Islet of Langerhans (tissue), 1 donor: ENCODE measurements around the gene SIGLEC14.
"Not testable (repeated sequence)": the region's sequence is repeated elsewhere in the genome, so short reads cannot be mapped to it uniquely, and the experiment has no call there.

ENCODE experiments used
- FAIRE-seq: peaks from one replicate; lab custom pipeline; 2011; peaks lifted over from hg19 to GRCh38; lab: Jason Lieb, UNC

SIGLEC14 gene, protein sequence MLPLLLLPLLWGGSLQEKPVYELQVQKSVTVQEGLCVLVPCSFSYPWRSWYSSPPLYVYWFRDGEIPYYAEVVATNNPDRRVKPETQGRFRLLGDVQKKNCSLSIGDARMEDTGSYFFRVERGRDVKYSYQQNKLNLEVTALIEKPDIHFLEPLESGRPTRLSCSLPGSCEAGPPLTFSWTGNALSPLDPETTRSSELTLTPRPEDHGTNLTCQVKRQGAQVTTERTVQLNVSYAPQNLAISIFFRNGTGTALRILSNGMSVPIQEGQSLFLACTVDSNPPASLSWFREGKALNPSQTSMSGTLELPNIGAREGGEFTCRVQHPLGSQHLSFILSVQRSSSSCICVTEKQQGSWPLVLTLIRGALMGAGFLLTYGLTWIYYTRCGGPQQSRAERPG

GRCh38 chr19:51646730-51647129 lies at the start of gene SIGLEC14:
Gene SIGLEC14 (minus strand): TSS chr19:51646825. CDS start chr19:51646759, 66 bp downstream.
- FAIRE-seq, result not testable (repeated sequence)

DNA sequence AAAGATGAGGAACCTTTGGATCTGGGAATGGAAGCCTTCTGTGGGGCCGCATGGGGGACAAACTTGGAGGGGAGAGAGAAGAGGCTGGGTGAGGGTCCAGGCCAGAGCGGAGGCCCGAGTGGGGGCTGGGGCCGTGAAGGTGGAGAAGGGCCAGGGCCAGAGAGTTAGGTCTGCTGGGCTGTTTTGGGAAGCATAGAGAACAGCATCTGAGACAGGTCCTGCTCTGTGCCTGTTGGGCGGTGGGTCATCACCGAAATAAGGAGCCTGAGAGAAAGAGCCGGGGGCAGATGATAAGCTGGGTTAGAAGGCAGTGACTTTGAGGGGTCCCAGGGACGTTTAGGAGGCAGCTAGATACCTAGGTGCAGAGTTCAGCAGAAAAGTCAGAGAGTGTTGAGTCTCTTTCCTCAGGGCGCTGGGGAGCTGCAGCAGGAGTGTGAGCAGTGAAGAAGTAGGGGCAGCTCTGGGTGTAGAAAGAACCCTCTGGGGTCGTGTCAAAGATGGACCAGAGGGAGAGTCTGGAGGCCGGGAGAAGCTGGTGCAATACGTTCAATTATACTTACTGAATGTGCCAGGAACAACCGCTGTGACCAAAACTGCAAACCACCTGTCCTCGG lies 49.2 kb upstream of the SIGLEC14 start:
- FAIRE-seq, result no peak

DNA sequence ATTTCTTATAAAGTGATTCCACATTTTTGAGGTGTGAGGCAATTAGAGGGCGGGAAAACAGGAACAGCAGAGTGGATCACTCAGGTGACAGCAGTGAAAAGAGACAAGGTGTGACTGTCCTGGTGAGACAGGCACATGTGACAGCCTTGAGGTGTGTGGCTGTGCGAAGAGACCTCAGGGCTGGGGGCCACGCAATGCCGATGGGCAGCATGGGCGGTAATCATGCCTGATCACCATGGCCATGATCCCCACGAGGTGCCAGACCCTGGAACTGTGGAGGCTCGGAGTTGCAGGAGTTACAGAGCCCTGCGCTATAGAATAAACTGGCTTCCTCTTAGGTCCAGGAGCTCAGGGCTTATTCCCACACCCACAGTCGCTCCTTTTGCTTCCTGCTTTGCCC lies 48.5 kb upstream of the SIGLEC14 start:
- no peak for FAIRE-seq

GRCh38 chr19:51694318-51695085 lies 47.9 kb upstream of the SIGLEC14 start:
- no peak for FAIRE-seq

DNA sequence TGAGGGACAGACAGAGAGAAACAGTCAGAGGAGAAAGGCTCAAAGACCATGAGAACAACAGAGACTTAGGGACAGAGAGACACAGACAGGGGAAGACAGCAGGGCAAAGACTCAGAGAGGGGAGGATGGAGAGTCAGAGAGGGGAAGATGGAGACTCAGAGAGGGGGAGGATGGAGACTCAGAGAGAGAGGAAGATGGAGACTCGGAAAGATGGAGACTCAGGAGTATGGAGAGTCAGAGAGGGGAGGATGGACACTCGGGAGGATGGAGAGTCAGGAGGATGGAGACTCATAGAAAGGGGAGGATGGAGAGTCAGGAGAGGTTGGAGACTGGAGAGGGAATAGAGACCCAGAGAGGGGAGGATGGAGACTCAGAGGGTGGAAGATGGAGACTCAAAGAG lies 47.2 kb upstream of the SIGLEC14 start:
- no peak for FAIRE-seq

GRCh38 chr19:51693260-51693659 lies 46.6 kb upstream of the SIGLEC14 start, which contains the start of gene SPACA6:
Gene SPACA6 (plus strand): TSS chr19:51693330. CDS start chr19:51693527, 197 bp downstream.
- no peak for FAIRE-seq

DNA sequence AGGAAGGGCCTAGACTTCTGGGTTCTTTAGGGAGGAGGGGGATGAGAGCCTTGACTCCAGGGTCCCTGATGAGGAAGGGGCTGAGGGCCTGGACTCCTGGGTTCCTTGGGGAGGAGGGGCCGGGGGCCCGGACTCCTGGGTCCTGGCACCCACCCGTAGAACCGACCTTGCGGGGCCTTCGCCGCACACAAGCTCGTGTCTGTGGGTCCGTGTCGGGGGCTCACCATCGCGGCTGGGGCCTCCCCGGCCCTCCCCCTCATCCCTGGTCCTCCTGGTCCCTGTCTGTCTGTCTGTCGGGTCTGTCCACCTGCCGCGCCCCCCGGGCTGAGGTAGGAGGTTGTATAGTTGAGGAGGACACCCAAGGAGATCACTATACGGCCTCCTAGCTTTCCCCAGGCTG lies 45.8 kb upstream of the SIGLEC14 start:
- no peak for FAIRE-seq

DNA sequence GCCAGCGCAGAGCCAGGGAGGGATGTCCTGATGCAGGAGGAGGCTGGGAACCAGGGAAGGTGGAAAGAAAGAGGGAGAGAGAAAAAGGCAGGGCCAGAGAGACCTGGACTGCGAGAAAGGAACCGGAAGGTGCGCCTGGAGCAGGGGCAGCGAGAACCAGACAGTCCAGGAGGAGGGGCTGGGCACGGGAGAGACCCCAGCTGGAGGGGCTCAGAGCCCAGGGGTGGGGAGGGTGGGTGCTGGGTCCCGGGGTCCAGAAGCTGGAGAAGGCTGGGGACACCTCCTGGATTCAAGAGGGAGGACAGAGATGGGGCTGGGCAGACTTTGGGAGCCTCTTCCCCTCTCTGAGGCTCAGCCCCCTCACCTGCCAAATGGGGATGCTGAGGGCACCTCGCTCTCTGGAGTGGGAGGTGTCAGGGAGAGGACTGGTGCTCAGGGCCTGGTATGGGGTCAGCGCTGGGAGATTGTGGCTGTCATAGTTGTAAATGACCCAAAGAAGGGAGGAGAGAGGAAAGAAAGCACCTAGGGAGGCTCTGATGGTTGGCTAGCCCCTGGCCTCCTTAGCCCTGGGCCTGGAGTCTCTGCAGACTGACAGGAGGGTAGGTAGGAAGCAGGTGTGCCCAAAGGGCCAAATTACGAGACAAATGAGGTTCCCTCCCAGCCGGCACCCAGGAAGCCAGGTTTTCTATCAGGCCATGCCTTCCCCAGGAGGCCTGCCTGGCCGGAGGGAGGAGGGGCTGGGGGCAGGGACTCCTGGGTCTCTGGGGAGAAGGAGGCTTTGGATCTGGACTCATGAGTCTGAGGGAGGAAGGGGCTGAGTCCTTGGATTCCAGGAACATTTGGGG lies 45.2 kb upstream of the SIGLEC14 start:
- FAIRE-seq, result no peak

DNA sequence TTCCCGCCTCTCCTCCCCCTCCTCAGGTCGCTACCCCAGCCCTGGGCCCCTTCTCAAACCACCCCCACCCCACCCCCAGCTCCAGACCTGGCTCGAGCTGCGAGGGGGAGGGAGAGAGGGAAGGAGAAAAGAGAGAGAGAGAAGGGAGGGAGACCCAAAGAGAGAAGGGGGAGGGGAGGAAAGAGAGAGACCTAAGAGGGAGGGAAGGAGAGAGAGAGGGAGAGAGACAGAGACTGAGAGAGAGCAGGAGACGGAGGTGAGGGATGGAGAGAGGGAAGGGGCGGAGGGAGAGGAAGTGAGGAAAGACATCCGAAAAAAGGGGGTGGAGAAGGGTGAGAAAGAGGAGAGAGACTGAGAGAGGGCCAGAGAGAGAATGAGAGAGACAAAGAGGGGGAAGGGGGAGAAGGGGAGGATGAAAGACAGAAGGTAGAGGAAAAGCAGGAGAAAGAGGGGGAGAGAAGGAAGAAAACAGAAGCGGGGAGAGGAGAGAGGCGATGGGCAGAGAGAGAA lies 44.5 kb upstream of the SIGLEC14 start:
- FAIRE-seq, result no peak

- FAIRE-seq, result no peak
These were observed 43.9 kb upstream of the SIGLEC14 start for GRCh38 chr19:51690454-51691073.

DNA sequence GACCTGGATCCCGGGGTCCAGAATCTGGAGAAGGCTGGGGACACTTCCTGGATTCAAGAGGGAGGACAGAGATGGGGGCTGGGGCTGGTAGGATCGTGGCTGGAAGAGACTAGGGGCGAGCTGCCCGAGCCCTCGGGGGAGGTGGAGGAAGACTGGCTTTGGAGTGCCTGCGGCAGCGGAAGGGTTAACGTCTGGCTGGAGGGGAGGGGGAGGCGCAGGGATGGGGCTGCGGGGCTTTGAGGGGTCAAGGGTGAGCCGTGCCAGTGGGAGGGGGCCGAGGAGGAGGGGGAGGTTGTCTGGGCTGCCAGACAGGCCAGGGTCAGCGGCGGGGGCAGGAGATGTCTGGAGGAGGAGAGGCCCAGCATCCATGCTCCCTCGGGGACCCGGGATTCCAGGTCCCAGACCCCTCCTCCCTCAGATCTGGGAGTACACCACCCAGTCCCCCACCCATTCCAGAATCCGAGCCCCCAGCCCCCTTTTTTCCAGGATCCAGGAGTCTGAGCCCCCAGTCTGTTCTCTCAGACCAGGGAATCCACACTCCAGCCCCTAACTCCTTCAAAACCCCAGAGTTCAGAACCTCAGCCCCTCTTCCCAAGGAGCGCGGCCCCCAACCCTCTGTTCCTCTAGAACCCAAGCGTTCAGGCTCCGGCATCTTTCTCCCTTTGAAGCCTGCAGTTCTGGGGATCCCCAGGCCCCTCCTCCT lies 43.3 kb upstream of the SIGLEC14 start:
- no peak for FAIRE-seq

GRCh38 chr19:51688671-51689571 lies 42.3 kb upstream of the SIGLEC14 start:
- no peak for FAIRE-seq

DNA sequence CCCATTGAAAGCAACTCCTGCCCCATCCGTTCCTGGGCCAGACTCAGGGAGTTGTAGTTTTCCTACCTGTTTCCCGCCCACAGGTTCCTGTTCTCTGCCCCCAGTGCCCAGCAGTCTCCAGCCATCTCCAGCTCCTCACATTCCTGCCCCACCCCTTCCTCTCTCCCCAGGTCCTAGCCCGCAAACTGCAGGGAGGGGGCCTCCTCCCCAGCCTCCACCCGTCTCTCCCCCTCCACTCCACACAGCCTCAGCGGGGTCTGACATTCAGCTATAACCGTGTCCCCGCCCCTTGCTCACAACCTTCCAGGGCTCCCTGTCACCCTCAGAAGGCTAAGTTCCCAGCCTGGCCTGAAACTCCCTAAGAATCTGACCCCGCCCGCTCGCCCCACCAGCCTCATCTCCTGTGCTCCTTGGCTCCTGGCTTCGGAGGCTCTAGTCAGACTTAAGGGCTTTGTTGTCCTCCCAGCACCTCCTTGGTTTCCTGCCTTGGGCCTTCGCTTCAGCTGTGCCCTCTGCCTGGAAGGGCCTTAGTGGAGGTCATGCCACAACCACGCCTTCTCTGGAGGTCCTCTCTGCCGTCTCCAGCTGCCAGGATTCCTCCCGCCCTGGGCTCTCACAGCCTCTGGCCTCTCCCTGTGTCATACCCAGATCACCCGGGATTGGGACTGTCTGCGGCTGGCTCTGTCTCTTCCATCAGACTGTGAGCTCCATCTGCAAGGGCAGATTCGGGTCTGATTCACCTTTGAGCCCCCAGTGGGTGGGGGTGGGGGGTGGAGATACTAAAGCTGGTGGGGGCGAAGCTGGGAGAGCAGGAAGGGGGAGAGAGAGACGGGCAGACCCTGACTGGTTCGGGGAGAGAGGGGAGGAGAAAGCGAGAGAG lies 41.4 kb upstream of the SIGLEC14 start:
- no peak for FAIRE-seq

- no peak for FAIRE-seq
These were observed 39.5 kb upstream of the SIGLEC14 start for GRCh38 chr19:51686171-51686570.

DNA sequence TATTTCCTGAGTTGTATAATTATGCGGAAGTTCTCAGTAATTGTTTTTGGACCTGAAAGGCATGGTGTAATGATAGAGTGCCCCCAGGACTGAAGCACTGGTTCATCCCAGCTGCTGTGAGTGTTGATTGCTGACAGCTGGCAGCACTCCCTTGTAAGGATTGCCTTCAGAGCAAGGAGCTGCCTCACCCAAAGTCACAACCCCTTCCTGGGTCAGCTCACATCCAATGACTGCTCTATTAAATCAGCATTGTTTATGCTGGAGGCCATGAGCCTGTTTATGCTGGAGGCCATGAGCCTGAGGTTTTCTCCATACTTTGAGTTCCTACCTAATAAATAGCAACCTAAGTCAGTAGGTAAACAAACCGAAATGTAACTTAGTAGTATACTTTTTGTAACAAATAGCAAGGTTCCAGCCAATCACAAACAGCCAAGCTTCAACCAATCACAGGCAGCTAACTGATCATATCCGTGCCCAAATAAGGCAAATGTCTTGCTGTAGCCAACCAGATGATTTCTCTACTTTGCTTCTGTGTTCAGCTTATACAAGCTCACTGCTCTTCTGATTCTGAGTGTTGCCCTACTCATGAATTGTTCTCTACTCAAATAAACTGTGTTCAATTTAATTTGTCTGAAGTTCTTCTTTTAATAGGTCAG lies 34.8 kb upstream of the SIGLEC14 start:
- FAIRE-seq, result no peak

- FAIRE-seq, result no peak
These were observed 33.8 kb upstream of the SIGLEC14 start for GRCh38 chr19:51680474-51680873.

DNA sequence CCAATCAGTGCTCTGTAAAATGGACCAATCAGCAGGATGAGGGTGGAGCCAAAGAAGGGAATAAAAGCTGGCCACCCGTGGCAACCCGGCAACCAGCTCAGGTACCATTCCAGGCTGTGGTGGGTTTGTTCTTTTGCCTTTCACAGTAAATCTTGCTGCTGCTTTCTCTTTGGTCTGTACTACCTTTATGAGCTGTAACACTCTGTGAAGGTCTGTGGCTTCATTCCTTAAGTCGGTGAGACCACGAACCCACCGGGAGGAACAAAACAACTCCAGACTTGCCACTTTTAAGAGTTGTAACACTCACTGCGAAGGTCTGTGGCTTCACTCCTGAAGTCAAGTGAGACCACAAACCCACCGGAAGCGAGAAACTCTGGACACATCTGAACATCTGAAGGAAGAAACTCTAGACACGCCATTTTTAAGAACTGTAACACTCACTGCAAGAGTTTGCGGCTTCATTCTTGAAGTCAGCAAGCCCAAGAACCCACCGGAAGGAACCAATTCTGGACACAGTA lies 30.0 kb upstream of the SIGLEC14 start:
- FAIRE-seq, result no peak
